Right atrium auricular region (tissue), 2 donors: ENCODE data around the gene MAGEF1. TPM values are rescaled to one million over a fixed set of nuclear protein-coding genes. Genes with fewer than 3 reads are reported as not detected.

ENCODE experiments used
- DNase-seq: peaks from one replicate; pipeline ENCODE4 v3.0.0-alpha.2; 2019; ENCODE audit warnings: low spot score
- H3K27ac ChIP-seq, 2 donors: fragments of 200-600 bp; sonication (generic); 1 replicate in 1 of 2; 2 replicates in 1 of 2; pipeline ENCODE4 v1.5.1; 2016 to 2019
- H3K27me3 ChIP-seq, 2 donors: fragments of 200-600 bp; sonication (generic); one replicate each; pipeline versions ENCODE4 v1.5.1 to v1.6.0; 2017 to 2019
- H3K36me3 ChIP-seq: fragments of 200-600 bp; sonication (generic); one replicate; pipeline ENCODE4 v1.5.1; 2016
- H3K4me1 ChIP-seq, 2 donors: fragments of 200-600 bp; sonication (generic); one replicate each; pipeline versions ENCODE4 v1.5.1 to v1.6.0; 2017 to 2019
- H3K4me3 ChIP-seq, 2 donors: fragments of 200-600 bp; sonication (generic); 1 replicate in 1 of 2; 2 replicates in 1 of 2; pipeline ENCODE4 v1.5.1; 2017 to 2019; ENCODE audit warnings: mild to moderate bottlenecking in 1 of 2, moderate library complexity in 1 of 2
- H3K9me3 ChIP-seq, 2 donors: fragments of 200-600 bp; sonication (generic); one replicate each; pipeline ENCODE4 v1.5.1; 2019
- total RNA-seq, 2 donors: library from RNA; depleted of rRNA; stranded (reverse); fragments of >200 nt; gene quantifications; one replicate each; pipeline ENCODE4 v1.1.0, GENCODE V29; 2016
- TF ChIP-seq, protein P1 (sequence below), 2 donors: fragments of 200-600 bp; sonication (generic); IDR thresholded peaks; one replicate each; pipeline ENCODE4 v1.5.1; 2019; ENCODE audit warnings: antibody characterized with exemption in 2 of 2

The MAGEF1 gene
- total RNA-seq, 2 donors from 2014 or later = 26.9 to 32.2 TPM

DNA sequence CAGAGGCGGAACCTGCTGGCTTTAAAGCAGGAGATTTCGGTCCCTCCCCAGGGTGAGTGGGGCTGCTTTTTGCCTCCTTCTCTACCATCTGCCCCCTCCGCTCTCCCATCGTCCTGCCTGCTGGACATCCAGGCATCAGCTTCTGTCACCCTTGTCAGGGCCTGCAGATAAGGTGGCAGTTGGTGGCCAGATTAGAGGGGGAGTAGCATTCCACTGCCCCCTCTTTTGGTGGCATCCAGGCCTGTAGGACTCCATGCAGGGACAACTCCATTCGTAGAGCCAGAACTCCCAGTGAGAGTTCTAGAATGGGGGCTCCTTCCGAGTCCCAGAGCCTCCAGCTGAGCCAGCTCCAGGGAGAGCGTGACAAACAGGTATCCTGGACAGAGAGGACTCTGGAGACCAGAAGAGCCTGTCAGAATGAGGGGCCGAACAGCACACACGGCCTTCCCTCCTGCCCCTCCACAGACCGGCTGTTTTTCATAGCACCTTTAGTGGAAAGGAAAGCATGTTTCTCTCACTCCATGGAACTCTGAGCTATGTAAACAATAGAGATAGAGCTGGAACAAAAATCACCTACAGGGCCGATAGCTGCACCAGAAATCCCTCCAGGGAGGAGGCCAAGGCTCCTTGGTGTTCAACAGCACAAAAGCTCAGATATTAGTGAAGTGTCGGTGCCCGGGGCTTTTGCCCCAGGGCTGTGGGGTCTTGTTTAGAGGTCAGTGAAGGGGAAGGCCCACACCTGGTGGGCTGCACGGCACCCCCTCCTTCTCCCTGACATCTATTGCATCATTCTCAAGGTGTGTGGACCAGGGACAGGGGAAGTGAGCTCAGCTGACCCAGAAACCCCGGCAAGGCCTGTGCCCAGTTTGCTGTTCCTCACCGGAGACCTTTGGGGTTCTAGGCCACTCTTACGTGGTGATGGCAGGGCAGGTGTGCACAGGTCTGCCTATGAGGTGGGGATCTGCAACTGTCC, 34.2 kb downstream of the MAGEF1 start:
- Histone ChIP-seq H3K4me1 (peaks cover 0 to 7% of the 10 kb centered on the region in 2 donors), H3K27me3 (no peaks in the 10 kb centered on the region), H3K27ac (no peak overlapping the region), H3K9me3 (no peaks in the 10 kb centered on the region), H3K36me3 (no peaks in the 10 kb centered on the region), H3K4me3 (no peak overlapping the region)
- TF ChIP-seq, protein P1, sequence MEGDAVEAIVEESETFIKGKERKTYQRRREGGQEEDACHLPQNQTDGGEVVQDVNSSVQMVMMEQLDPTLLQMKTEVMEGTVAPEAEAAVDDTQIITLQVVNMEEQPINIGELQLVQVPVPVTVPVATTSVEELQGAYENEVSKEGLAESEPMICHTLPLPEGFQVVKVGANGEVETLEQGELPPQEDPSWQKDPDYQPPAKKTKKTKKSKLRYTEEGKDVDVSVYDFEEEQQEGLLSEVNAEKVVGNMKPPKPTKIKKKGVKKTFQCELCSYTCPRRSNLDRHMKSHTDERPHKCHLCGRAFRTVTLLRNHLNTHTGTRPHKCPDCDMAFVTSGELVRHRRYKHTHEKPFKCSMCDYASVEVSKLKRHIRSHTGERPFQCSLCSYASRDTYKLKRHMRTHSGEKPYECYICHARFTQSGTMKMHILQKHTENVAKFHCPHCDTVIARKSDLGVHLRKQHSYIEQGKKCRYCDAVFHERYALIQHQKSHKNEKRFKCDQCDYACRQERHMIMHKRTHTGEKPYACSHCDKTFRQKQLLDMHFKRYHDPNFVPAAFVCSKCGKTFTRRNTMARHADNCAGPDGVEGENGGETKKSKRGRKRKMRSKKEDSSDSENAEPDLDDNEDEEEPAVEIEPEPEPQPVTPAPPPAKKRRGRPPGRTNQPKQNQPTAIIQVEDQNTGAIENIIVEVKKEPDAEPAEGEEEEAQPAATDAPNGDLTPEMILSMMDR (IDR thresholded peaks at IDR 0.05) = no peak
- DNase-seq = no peak

DNA sequence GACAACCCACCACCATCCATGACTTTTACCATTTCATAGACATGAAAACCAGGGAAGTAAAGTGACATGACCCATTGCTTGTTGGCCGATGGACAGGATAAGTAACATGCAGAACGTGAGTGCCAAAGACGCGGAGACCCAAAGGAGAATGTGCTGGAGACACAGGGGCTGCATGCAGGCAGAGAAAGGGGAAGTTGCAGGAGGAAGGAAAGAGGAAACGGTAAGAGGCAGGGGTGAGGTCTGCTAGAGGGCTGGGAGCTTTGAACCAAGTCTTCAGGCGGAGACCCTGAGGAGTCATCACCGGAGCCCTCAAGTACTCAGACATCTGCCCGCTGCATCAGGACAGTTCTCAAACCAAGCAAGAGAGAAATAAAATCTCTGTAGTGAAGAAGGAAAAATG, 34.9 kb downstream of the MAGEF1 start:
- no peaks in the 10 kb centered on the region for H3K9me3 ChIP-seq
- TF ChIP-seq, protein P1 (IDR thresholded peaks at IDR 0.05) = no peak
- no peak overlapping the region for H3K4me3 ChIP-seq
- H3K36me3 ChIP-seq = no peaks in the 10 kb centered on the region
- H3K27me3 ChIP-seq = no peaks in the 10 kb centered on the region
- no peak for DNase-seq
- no peak overlapping the region for H3K27ac ChIP-seq
- H3K4me1 ChIP-seq = peaks cover 0 to 7% of the 10 kb centered on the region in 2 donors

DNA sequence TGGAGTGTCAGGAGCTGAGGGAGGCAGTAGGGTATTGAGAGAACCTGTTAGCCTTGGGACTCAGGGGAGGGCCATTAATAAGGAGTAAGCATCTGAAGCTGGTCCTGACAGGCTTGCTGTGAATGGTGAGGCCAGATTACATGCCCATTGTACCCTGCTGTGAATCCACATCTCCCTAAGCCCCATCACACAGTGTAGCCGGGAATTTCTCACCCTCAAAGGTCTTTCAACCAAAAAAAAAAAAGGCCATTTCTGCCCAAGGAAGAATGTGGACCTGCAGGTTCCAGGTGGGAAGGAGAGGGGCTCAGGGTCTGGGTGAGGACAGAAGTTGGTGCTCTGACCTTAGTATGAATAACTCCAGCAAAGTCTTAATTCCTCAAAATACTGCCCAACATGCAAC, 37.2 kb downstream of the MAGEF1 start:
- peaks cover 0 to 6% of the 10 kb centered on the region in 2 donors for H3K4me1 ChIP-seq
- DNase-seq = no peak
- TF ChIP-seq, protein P1 (IDR thresholded peaks at IDR 0.05) = no peak
- H3K27ac ChIP-seq = no peak overlapping the region
- H3K4me3 ChIP-seq = no peak overlapping the region
- H3K9me3 ChIP-seq = no peaks in the 10 kb centered on the region
- H3K27me3 ChIP-seq = no peaks in the 10 kb centered on the region
- no peaks in the 10 kb centered on the region for H3K36me3 ChIP-seq

DNA sequence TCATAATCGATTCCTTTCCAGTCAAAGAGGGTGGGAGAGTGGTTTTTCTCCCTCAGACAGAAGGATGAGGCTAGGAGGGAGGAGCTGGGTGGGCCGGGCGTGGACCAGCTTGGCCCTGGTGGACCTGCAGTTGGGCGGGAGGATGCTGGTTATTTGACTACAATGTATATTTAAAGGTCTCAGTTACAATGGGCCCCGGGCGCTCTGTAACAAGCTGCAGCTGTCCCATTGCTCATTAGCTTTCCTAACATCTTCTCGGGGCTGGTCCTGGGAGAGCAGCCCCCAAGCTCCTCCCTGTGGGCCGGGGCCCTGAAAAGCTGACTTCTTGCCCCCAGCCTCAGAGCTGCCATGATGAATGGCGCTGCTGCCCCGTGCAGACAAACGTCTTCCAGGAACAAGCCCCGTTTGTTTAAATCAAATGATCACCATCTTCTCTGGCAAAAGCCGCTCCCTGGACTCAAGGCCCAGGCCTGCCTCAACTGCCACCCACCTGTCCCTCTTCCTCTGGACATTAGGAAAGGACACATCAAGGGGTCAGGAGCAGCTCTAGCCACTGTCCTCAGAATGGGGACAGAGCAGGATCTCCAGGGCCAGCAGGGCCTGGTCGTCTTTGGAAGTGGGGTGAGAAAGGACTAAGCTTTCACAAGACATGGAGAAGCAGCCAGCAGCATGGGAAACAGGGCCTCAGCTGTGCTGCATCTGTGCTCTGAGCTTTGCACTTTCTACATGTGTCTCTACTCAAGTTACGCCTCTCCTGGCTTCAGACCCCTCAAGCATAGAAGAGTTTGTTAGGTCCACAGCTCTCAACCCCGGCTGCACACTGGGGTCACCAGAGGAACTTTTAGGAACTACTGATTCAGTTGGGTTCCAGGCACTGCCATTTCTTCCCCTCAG, 38.6 kb downstream of the MAGEF1 start:
- Histone ChIP-seq H3K4me1 (no peaks in the 10 kb centered on the region), H3K27ac (no peak overlapping the region), H3K9me3 (no peaks in the 10 kb centered on the region), H3K36me3 (no peaks in the 10 kb centered on the region), H3K27me3 (no peaks in the 10 kb centered on the region), H3K4me3 (no peak overlapping the region)
- no peak for DNase-seq
- TF ChIP-seq, protein P1 (IDR thresholded peaks at IDR 0.05) = no peak

DNA sequence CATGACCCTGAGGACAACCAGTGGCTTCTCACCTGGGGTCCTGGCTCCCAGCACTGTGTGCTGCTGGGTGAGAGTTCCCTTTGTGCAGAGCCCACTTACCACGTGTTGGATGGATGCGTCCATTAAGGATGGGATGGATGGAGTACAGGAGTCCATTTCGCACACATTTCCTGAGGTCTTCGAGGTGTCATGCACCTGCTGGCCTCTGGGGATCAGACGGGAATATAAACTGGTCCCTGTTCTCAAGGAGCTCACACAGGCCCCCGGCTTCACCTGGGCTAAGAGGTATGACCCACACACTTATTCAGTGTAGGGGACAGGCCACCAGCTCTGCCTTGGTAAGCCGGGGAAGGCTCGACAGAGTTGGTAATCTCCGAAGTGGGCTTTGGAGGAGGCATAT, 39.5 kb downstream of the MAGEF1 start:
- Histone ChIP-seq H3K36me3 (no peaks in the 10 kb centered on the region), H3K9me3 (no peaks in the 10 kb centered on the region), H3K27me3 (no peaks in the 10 kb centered on the region), H3K4me1 (no peaks in the 10 kb centered on the region), H3K27ac (no peak overlapping the region), H3K4me3 (no peak overlapping the region)
- TF ChIP-seq, protein P1 (IDR thresholded peaks at IDR 0.05) = no peak
- no peak for DNase-seq
